SK-N-SH treated with all-trans-retinoic acid at 6 μM for 48 hours (cell line): ENCODE results near the gene INPP4B.

Source experiments
- ISL1 ChIP-seq: fragments of 250-450 bp; sonication (Bioruptor Pico); IDR thresholded peaks from 2 replicates; pipeline ENCODE4 v2.1.2; 2022; ENCODE audit warnings: mild to moderate bottlenecking, moderate library complexity
- PATZ1 ChIP-seq: fragments of 250-450 bp; sonication (Bioruptor Pico); IDR thresholded peaks from 2 replicates; pipeline ENCODE4 v1.8.0; 2020; ENCODE audit warnings: mild to moderate bottlenecking, moderate library complexity, borderline replicate concordance

- TF ChIP-seq PATZ1 (CRISPR knock-in tag) (no peak), ISL1 (no peak)
These were observed 174.6 kb downstream of the INPP4B start for GRCh38 chr4:142671516-142671915.
